ENCODE measurements around the gene SPHK1.
A peak's percentile ranks its signal among the peaks of the same experiment; 100 is the strongest.

The SPHK1 gene

GRCh38 chr17:76385892-76386786 lies 1.7 kb downstream of the SPHK1 start:
- peak; percentile 81 for DNase-seq

GRCh38 chr17:76386966-76387765 lies 2.8 kb downstream of the SPHK1 start:
- no peak for DNase-seq

GRCh38 chr17:76388966-76389888 lies 4.8 kb downstream of the SPHK1 start:
- DNase-seq: no peak

- no peak for DNase-seq
Observed at GRCh38 chr17:76390003-76390421, 5.6 kb downstream of the SPHK1 start.

GRCh38 chr17:76391200-76391715 lies 6.8 kb downstream of the SPHK1 start:
- no peak for DNase-seq

GRCh38 chr17:76394166-76394565 lies 9.8 kb downstream of the SPHK1 start:
- DNase-seq: no peak

GRCh38 chr17:76395980-76396379 lies 11.6 kb downstream of the SPHK1 start:
- DNase-seq: no peak

- no peak for DNase-seq
Observed at GRCh38 chr17:76397184-76397583, 12.8 kb downstream of the SPHK1 start.

GRCh38 chr17:76397687-76398522 lies 13.5 kb downstream of the SPHK1 start:
- DNase-seq: peak; percentile 78

GRCh38 chr17:76398523-76399174 lies 14.2 kb downstream of the SPHK1 start:
- DNase-seq: no peak

GRCh38 chr17:76399175-76400172 lies 15.1 kb downstream of the SPHK1 start:
- DNase-seq: no peak

GRCh38 chr17:76402711-76403110 lies 18.3 kb downstream of the SPHK1 start:
- no peak for DNase-seq

- no peak for DNase-seq
Observed at GRCh38 chr17:76404256-76404655, 19.8 kb downstream of the SPHK1 start.

- DNase-seq: no peak
Observed at GRCh38 chr17:76404976-76405563, 20.7 kb downstream of the SPHK1 start.

- no peak for DNase-seq
Observed at GRCh38 chr17:76405607-76405966, 21.2 kb downstream of the SPHK1 start.

- peak; percentile 96 for DNase-seq
Observed at GRCh38 chr17:76405967-76406647, 21.7 kb downstream of the SPHK1 start.

GRCh38 chr17:76407509-76407908 lies 23.1 kb downstream of the SPHK1 start:
- no peak for DNase-seq

GRCh38 chr17:76408037-76408849 lies 23.8 kb downstream of the SPHK1 start:
- DNase-seq: peak; percentile 80

Measured in NCI-H69 (cell line).